Activated naive CD4-positive, alpha-beta T cell (primary cell): ENCODE results near the gene FRAT1.

Source experiments
- DNase-seq, 4 experiments: peaks; one replicate each; lab custom pipeline; 2025; lab: John Stamatoyannopoulos, UW

Gene FRAT1

GRCh38 chr10:97365761-97366351, 46.8 kb downstream of the FRAT1 start:
- DNase-seq, result no peak

GRCh38 chr10:97366572-97366971, 47.5 kb downstream of the FRAT1 start:
- no peak for DNase-seq

GRCh38 chr10:97367126-97367649, 48.1 kb downstream of the FRAT1 start:
- DNase-seq, result no peak
